Testis (tissue), 3 donors: ENCODE data around the gene RGS7. TPM values are rescaled to one million over a fixed set of nuclear protein-coding genes. Genes with fewer than 3 reads are reported as not detected.
"Not testable (repeated sequence)": the region's sequence is repeated elsewhere in the genome, so short reads cannot be mapped to it uniquely, and the experiment has no call there.

ENCODE experiments used
- DNase-seq: peaks from one replicate; pipeline ENCODE4 v3.0.0-alpha.2; 2019
- H3K27ac ChIP-seq, 2 donors: fragments of 200-600 bp; sonication (generic); one replicate each; pipeline ENCODE4 v1.5.1; 2019
- H3K27me3 ChIP-seq: fragments of 200-600 bp; sonication (generic); one replicate; pipeline ENCODE4 v1.5.1; 2019
- H3K36me3 ChIP-seq: fragments of 200-600 bp; sonication (generic); one replicate; pipeline ENCODE4 v1.5.1; 2017; ENCODE audit warnings: low read depth; ENCODE audit errors: missing control alignments
- H3K4me1 ChIP-seq: fragments of 200-600 bp; sonication (generic); one replicate; pipeline ENCODE4 v1.5.1; 2019
- H3K4me3 ChIP-seq, 2 donors: fragments of 200-600 bp; sonication (generic); one replicate each; pipeline ENCODE4 v1.5.1; 2017 to 2019
- H3K9me3 ChIP-seq: fragments of 200-600 bp; sonication (generic); one replicate; pipeline ENCODE4 v1.5.1; 2017
- POLR2A ChIP-seq: fragments of 450-650 bp; IDR thresholded peaks from one replicate; pipeline ENCODE4 v1.6.1; 2017; ENCODE audit warnings: antibody characterized with exemption, mild to moderate bottlenecking, moderate library complexity
- WGBS, 2 donors: methylation state at CpG; one replicate each; pipeline ENCODE4 v1.1.5; 2018; 5-methylcytosine and 5-hydroxymethylcytosine counted together
- intact Hi-C: fragments of 100-400 bp; cut with DNase I; formaldehyde crosslinking; loops from one replicate; pipeline ENCODE4 v1.15.1; 2023; ENCODE audit warnings: low total_unique reads
- polyA plus RNA-seq: library from polyadenylated mRNA; stranded (reverse); fragments of 350-450 nt; fragmentation: Illumina TruSeq; extraction: RNeasy Lipid Tissue Mini Kit (QIAGEN cat#74804); gene quantifications from one replicate; pipeline ENCODE4 v1.2.3, GENCODE V29; 2014; ENCODE audit warnings: low read depth, low replicate concordance; ENCODE audit not compliant: insufficient read depth
- total RNA-seq, 2 donors: library from RNA; depleted of rRNA; stranded (reverse); fragments of >200 nt; gene quantifications; one replicate each; pipeline ENCODE4 v1.2.3, GENCODE V29; 2016
- TF ChIP-seq, protein P1 (sequence below), 3 experiments: fragments of 450-650 bp in 2 of 3; fragments of 200-600 bp in 1 of 3; sonication (generic) in 1 of 3; IDR thresholded peaks; one replicate each; pipeline ENCODE4 v1.5.1; 2016 to 2019; ENCODE audit warnings: antibody characterized with exemption in 3 of 3, mild to moderate bottlenecking in 2 of 3, moderate library complexity in 1 of 3

Gene RGS7
- total and polyA plus RNA-seq, 3 donors from 2014 or later, result 5.0 to 6.6 (median 5.4) TPM

DNA sequence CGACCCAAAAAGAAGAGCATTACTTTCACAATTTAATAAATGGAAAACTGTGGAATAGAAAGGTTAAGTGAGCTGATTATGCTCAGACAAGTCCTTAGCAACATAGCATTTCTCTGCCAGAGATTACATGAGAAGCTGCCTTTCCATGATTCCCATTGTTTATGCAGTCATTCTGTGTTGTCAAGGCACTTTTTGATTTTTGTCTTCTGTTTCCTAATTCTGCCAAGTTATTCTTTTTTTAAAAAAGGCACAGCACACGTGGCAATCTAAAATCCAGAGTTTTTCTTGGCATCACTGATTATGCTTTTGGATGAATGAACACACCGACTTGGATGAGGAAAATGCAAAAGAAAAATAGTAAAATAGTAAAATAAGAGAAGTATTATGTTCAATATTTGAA lies 185.0 kb downstream of the RGS7 start:
- H3K27ac ChIP-seq, result no peak overlapping the region
- 34 to 38% methylated on average over 3 of the region's 3 CpGs for WGBS, 2 donors
- intact Hi-C loops, result no loop called here

DNA sequence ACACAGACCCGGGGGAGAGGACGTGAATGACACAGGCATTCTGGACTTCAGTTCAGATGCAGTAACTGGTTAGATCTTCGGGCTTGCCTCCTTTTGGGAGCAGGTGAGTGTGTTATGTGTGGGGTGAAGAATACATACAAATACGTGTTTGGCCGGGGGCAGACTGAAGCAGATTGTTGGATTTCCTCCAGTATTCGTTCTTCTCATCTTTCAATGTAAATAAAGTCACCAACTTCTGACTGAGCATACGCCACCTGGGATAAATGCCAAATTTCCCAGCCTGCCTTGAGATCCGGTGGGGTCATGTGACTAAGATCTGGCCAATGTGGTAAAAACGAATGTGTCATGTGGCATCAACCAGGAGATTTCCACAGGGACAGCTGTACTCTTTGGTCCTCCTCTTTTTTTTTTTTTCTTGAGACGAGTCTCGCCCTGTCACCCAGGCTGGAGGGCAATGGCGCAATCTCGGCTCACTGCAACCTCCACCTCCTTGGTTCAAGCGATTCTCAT lies 189.8 kb downstream of the RGS7 start:
- intact Hi-C loops, result no loop called here
- 86 to 91% methylated on average over 14 of the region's 14 CpGs for WGBS, 2 donors
- H3K36me3 ChIP-seq, result no peaks in the 10 kb centered on the region

More for the DNA sequence above, 185.0 kb downstream of the RGS7 start:
- H3K27me3 ChIP-seq, result no peaks in the 10 kb centered on the region
- H3K4me3 ChIP-seq, result no peak overlapping the region
- H3K9me3 ChIP-seq, result no peaks in the 10 kb centered on the region
- TF ChIP-seq, protein P1, sequence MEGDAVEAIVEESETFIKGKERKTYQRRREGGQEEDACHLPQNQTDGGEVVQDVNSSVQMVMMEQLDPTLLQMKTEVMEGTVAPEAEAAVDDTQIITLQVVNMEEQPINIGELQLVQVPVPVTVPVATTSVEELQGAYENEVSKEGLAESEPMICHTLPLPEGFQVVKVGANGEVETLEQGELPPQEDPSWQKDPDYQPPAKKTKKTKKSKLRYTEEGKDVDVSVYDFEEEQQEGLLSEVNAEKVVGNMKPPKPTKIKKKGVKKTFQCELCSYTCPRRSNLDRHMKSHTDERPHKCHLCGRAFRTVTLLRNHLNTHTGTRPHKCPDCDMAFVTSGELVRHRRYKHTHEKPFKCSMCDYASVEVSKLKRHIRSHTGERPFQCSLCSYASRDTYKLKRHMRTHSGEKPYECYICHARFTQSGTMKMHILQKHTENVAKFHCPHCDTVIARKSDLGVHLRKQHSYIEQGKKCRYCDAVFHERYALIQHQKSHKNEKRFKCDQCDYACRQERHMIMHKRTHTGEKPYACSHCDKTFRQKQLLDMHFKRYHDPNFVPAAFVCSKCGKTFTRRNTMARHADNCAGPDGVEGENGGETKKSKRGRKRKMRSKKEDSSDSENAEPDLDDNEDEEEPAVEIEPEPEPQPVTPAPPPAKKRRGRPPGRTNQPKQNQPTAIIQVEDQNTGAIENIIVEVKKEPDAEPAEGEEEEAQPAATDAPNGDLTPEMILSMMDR (IDR thresholded peaks at IDR 0.05), result no peak
- no peak for TF ChIP-seq POLR2A
- no peaks in the 10 kb centered on the region for H3K36me3 ChIP-seq
- no peaks in the 10 kb centered on the region for H3K4me1 ChIP-seq
- no peak for DNase-seq

DNA sequence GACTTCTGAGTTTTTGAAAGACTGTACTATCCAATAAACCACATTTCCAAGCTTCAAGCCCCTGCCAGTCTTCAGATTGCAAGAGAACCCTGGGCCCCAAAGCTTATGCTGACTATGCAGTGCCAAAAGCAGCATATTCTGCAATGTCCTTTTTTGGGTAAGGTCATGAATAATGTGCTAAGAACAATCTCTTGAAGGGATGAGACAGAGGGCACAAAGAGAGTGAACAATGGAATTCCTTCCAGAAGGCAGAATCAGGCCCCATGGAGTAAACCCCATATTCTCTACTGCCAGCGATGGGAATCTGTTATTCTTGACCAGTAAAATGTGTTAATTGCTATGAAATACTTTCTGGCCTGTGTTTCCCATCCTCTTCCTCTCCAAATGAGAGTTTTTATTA lies 190.4 kb downstream of the RGS7 start:
- Histone ChIP-seq H3K4me1 (no peaks in the 10 kb centered on the region), H3K9me3 (no peaks in the 10 kb centered on the region), H3K27me3 (no peaks in the 10 kb centered on the region), H3K4me3 (no peak overlapping the region), H3K36me3 (no peaks in the 10 kb centered on the region), H3K27ac (no peak overlapping the region)
- DNase-seq, result no peak
- WGBS, 2 donors, result 62 to 79% methylated on average over 1 of the region's 1 CpG
- intact Hi-C loops, result no loop called here
- no peak for TF ChIP-seq POLR2A
- TF ChIP-seq, protein P1 (IDR thresholded peaks at IDR 0.05), result no peak

More for the DNA sequence above, 189.8 kb downstream of the RGS7 start:
- no peak overlapping the region for H3K4me3 ChIP-seq
- TF ChIP-seq, protein P1 (IDR thresholded peaks at IDR 0.05), result no peak
- no peak for TF ChIP-seq POLR2A
- DNase-seq, result no peak
- H3K27ac ChIP-seq, result no peak overlapping the region
- H3K4me1 ChIP-seq, result no peaks in the 10 kb centered on the region
- no peaks in the 10 kb centered on the region for H3K9me3 ChIP-seq
- H3K27me3 ChIP-seq, result no peaks in the 10 kb centered on the region

DNA sequence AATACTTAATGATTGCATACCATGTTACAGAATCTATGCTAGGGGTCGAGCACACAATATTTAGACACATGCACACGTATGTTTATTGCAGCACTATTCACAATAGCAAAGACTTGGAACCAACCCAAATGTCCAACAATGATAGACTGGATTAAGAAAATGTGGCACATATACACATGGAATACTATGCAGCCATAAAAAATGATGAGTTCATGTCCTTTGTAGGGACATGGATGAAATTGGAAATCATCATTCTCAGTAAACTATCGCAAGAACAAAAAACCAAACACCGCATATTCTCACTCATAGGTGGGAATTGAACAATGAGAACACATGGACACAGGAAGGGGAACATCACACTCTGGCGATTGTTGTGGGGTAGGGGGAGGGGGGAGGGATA lies 191.7 kb downstream of the RGS7 start:
- H3K4me1 ChIP-seq, H3K36me3 ChIP-seq, intact Hi-C loops, H3K4me3 ChIP-seq, H3K27me3 ChIP-seq, H3K27ac ChIP-seq, DNase-seq, H3K9me3 ChIP-seq: not testable (repeated sequence)
- WGBS, 2 donors, result 91 to 95% methylated on average over 3 to 4 of the region's 5 CpGs

DNA sequence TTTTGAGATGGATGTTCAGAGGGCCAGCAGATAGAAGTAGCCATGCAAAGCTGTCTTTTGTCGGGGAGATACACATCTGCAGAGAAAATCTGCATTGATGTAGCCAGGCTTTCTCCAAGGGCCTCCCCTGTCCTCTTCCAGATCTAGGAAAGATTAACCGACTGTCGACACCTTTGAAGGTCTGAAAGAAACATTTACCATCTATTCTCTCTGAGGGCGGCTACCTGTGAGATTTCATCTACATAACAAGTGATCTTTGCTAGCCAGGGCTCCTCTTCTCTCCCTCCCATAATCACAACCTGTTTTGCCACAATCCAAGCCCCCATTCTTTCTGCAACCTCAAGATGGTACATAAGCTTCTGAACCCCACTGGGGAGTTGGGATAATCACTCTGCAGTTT lies 193.6 kb downstream of the RGS7 start:
- Histone ChIP-seq H3K36me3 (no peaks in the 10 kb centered on the region), H3K27ac (no peak overlapping the region), H3K9me3 (no peaks in the 10 kb centered on the region), H3K27me3 (no peaks in the 10 kb centered on the region), H3K4me3 (no peak overlapping the region), H3K4me1 (no peaks in the 10 kb centered on the region)
- no peak for TF ChIP-seq POLR2A
- TF ChIP-seq, protein P1 (IDR thresholded peaks at IDR 0.05), result no peak
- WGBS, 2 donors, result 56 to 61% methylated on average over 4 of the region's 4 CpGs
- intact Hi-C loops, result no loop called here
- DNase-seq, result no peak
